Glomerular visceral epithelial cell (primary cell): ENCODE measurements around the gene RPTOR.
"Not testable (repeated sequence)": the region's sequence is repeated elsewhere in the genome, so short reads cannot be mapped to it uniquely, and the experiment has no call there.

Experiments used
- DNase-seq: peaks from one replicate; pipeline ENCODE4 v3.0.0-alpha.2; 2016; ENCODE audit errors: extremely low spot score

Gene RPTOR

GRCh38 chr17:80861418-80861815 lies 316.8 kb downstream of the RPTOR start:
- no peak for DNase-seq

GRCh38 chr17:80861892-80862291 lies 317.3 kb downstream of the RPTOR start:
- no peak for DNase-seq

GRCh38 chr17:80862481-80862961 lies 317.9 kb downstream of the RPTOR start:
- no peak for DNase-seq

DNA sequence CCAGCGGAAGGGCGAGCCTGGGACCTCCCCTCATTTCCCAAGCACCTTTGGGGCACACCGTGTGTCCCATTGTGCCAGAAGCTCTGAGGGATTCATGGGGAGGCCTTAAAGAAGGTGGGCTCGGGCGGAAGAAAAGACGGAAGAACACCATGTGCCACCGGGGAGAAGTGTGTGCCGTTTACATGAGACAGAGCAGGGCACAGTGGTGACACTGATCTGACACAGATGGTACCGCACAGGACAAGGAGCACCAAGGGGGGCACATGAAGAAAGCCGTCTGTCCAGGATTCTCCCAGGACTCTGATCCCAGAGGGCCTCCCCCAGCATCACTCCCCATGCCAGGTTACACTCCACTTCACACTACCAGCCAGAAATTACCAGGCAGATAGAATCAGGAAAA lies 318.3 kb downstream of the RPTOR start:
- DNase-seq = no peak

- DNase-seq = no peak
Observed at GRCh38 chr17:80863626-80864025, 319.0 kb downstream of the RPTOR start.

DNA sequence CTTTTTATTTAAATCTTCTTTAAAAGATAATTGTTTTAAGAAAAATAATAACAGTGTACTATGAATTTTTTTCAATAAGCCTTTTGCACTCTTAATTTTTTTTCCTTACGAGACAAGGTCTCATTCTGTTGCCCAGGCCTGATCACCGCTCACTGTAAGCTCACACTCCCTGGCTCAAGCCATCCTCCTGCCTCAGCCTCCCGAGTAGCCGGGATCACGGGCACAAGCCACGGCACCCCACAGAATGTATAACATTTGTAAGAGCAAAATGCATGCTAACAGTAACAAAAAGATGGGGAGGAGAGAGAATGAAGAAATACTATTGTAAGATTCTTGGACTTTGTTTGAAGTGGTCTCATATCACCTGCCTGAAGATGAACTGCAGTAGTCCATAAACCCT lies 320.1 kb downstream of the RPTOR start:
- no peak for DNase-seq

GRCh38 chr17:80866050-80866793 lies 321.6 kb downstream of the RPTOR start:
- DNase-seq = peak; percentile 70

DNA sequence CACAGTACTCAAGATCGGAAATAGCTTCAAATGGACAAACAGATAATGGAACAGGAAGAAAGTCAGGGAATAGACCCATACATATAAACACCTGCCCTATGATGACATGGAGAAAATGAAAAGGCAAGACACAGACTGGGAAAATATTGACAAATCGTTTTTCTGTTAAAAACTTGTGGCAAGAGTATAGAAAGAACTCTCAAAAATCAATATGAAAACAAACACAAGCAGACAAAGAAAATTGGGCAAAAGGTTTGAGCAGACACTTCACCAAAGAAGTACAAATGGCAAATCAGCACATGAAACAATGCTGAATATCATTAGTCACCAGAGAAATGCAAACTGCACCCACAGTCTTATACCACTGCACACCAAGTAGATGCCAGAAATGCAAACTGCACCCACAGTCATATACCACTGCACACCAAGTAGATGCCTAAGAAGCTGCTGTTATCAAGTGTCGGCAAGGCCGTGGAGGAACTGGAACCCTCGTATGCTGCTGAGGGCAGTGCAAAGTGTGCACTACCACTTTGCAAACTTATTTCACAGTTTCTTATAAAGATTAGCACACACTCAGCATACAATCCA lies 323.5 kb downstream of the RPTOR start:
- no peak for DNase-seq

- DNase-seq = no peak
Observed at GRCh38 chr17:80869481-80870145, 325.0 kb downstream of the RPTOR start.

- DNase-seq = no peak
Observed at GRCh38 chr17:80870401-80870800, 325.8 kb downstream of the RPTOR start.

GRCh38 chr17:80871341-80871740 lies 326.7 kb downstream of the RPTOR start:
- DNase-seq = no peak

- no peak for DNase-seq
Observed at GRCh38 chr17:80872001-80872500, 327.4 kb downstream of the RPTOR start.

DNA sequence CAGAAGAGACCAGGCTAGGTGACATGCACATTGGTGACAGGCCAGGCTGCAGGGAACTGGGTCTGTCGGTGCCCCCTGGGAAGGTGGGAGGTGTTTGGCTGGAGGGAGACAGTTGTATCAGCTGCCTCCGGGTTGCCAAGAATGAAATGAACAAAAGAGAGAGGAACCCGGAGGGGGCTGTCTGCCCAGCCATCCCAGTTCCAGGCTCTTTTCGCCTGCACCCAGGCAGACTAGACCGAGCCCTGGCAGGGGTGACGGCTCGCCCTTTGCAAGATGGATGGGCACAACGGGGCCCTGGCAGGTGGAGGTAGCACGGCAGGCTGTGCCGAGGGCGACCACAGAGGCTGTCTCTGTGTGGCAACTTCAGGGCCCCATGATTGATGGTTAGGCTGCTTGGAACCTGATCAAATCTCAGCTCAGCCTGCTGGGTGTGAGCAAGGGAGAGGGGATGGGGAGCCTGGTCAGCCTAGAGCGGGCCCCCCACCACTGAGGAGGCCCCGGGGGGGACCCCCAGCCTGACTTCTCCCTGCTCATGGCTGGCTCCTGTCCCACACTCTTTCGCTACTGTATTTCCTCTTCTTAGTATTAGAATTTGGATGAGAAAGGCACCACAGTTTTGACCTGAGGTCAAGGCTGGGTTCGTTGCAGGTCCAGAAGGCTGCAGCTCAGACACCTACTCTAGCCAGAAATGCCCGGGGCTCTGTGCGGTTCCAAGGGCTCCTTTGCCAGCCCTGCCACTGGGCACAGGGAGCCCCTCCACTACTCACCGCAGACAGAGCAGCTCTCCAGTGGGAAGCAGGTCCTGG lies 328.1 kb downstream of the RPTOR start:
- no peak for DNase-seq

DNA sequence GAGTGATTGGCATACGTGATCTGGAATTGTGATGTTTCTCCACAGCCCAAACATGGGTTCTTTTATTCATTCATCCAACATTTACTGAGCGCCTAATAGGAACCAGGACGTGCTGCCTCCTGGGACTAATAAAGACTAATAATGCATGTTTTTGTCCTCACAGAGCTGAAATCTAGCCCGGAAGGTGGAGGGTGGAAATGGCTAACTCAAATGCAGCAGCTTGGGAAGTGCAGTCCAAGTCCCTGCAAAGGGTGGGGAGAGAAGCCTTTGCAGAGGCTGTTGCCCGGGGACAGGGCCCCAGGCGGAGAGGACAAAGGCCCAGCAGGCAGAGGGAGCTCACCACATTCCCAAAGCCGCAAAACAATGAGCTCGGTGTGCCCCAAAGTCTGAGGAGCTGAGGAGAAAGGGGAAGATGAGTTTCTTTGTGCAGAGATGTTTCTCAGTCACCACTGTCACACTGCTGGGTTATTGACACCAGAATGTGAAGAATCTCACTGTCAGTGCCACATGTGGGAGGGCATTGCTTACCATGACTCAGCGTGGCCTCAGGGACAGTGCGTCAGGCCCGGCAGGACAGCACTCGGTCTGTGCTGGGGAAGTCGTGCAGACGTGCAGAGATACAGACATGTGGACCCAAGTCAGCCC lies 328.8 kb downstream of the RPTOR start:
- no peak for DNase-seq

DNA sequence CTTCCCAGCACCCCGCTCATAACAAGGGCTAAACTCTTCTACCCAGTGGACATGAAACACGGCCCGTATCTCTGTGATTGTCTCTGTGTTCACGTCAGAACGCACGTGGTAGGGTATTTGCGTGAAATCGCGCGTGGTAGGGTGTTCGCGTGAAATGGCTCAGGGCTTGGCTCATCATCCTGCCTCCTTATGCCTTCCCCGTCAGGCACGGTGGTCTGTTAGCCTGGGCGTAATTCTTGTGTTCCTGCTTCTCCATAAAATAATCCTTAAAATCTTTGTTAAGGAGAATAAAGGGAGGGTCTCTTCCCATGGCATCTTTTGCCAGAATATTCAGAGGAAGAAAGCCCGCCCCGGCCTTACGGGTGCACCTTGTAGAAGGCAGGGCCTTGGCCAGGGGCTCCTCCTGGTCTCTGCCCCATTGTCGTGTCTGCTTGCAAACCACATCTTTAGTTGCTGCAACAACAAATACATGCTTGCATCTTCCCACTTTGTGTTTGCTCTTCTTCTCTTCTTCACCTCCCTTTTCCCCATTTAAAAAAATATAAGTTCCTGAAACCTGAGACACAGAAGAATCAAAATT lies 330.3 kb downstream of the RPTOR start:
- no peak for DNase-seq

- not testable (repeated sequence) for DNase-seq
Observed at GRCh38 chr17:80875480-80875995, 330.9 kb downstream of the RPTOR start.

- DNase-seq = not testable (repeated sequence)
Observed at GRCh38 chr17:80876456-80876949, 331.9 kb downstream of the RPTOR start.

DNA sequence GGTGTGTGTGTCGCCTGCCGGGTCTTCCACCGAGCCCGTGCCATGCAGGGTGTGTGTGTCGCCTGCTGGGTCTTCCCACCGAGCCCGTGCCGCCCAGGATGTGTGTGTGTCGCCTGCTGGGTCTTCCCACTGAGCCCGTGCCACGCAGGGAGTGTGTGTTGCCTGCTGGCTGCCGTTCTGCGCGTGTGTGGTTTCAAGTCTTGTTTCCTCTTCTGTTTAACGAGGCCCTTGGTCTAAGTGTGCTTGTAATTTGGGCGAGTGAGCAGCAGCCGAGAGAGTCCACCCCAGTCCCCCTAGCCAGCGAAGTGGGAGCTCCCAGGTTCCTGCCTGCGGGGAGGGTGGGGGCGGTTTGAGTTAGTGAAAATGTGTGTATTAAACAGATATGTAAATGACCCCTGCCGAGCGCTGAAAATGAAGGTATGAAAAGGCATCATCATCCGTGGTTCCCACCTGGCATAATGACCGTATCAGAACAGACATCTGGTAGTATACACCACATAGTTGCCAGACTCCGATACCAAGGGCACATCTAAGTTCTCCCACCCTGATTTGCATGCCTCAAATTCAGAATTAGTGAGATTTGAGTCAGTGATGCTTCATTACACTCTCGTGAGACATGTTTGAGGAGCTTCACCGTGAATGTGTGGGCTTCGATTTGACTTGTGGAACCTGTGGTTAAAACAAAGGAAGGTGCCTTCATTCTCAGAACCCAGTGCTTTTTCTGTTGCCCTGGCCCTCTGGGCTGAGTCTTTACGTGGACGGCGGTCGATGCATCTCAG lies 332.5 kb downstream of the RPTOR start:
- no peak for DNase-seq

GRCh38 chr17:80877729-80878303 lies 333.2 kb downstream of the RPTOR start:
- DNase-seq = no peak
